Measurements from ENCODE around the gene NUPR1.
"Not testable (repeated sequence)": the region's sequence is repeated elsewhere in the genome, so short reads cannot be mapped to it uniquely, and the experiment has no call there.

NUPR1 gene

DNA sequence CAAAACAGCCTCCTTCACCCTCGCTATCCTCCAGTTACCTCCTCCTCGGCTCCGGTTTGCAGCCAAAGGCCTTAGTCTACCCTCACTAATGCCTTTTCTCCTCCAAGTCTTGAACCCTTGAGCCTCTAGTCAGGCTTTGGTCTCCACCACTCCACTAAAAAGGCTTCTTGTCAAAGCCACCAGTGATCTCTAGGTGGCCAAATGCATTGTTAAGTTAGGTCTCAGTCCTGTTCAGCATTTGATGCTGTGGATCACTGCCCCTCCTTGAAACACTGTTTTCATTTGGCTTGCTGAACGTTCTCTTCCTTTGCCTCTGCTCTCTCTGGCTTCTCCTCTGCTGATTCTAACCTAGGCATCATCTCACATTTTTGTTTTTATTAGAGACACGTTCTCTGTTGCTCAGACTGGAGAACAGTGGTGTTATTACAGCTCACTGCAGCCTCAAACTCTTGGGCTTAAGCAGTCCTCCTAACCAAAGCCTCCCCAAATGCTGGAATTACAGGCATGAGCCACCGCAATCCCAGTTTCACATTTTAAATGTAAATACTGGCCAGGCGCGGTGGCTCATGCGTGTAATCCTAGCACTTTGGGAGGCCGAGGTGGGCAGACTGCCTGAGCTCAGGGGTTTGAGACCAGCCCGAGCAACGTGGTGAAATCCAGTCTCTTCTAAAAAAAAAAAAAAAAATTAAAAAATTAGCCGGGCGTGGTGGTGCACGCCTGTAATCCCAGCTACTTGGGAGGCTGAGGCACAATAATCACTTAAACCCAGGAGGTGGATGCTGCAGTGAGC, 16.1 kb upstream of the NUPR1 start:
- DNase-seq = no peak

DNA sequence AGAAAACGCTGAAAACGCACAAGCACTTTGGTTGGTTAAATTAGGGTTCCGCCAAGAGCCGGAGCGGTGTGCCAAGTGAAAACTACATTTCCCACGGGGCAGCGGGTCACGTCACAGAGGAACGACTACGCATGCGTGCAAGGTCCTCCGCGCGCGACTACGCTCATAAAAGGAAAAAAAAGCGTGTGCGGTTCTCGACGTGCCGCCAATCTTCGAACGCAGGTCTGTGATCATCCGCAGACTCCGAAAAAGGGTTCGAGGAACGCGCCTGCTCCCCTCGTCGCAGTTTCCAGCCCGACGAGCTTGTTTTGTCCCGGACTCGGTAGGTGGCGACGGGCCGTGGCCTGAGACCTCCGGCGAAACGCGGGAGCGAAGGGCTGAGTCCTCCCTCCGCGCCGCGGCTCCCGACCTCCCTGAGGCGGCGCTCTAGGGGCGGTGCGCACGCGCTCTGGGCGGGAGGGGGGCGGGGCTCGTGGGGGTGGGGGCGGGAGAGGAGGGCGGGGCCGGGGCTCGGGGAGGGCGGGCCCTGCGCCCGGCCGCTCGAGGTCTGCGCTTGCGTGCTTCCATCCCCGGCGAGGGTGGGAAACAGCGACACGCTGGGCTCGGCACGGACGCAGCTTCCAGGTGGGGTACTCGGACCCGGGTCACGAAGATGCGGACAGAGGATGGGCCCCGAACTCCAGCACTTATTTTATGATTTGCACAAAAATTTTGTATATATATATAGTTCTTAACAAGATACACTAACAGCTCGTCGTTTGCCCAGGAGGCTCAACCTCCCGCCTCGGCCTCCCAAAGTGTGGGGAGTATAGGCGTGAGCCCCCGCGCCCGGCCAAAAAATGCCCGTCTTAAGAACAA, 15.2 kb upstream of the NUPR1 start, which contains the start of gene SGF29:
Gene SGF29 (plus strand): TSS at position 145 of the 858 bp plus-strand sequence. CDS start 27,150 bp downstream, outside the sequence.
- peak; percentile 89 for DNase-seq

DNA sequence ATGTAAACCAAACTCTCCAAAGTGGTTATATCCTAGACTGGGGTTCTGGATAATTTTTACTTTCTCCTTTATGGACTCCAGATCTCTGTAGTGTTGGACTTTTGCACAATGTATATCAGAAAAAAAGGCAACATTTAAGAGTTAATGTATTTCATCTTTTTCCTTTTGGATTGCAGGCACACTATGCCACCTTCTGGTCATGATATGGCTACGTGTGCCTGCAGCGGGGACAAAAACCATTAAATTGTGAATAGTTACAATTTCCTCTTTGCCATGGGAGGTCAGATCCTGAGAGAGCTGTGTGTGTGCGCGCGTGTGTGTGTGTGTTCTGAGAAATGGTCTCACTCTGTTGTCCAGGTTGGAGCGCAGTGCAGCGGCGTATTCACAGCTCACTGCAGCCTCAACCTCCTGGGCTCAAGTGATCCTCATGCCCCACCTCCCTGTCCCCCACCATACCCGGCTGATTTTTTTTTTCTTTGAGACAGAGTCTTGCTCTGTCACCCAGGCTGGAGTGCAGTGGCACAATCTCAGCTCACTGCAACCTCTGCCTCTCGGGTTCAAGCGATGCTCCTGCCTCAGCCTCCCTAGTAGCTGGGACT, 10.6 kb upstream of the NUPR1 start:
- no peak for DNase-seq

DNA sequence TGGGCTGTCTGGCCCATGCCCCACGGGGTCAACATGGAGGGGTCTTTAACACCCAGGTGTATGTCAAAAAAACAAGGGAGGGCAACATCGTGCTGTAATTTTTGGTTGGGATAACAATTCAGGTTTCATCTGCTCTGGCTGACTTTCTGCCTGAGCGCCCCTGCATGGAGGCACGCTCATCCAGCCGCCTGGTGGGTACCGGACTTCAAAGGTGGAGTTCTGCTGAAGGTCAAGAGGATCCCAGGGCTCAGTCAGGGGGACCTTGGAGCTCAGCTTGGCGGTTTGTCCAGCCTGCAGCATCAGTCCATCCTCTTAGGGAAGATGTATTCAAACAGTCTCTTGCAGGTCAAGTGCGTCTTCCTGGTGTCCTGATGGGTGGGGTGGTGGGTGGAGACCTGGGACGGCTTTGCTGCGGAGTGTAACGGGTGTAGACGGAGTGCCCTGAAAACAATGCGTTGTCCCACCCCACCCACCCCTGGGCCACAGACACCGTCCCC, 9.6 kb upstream of the NUPR1 start:
- no peak for DNase-seq

DNA sequence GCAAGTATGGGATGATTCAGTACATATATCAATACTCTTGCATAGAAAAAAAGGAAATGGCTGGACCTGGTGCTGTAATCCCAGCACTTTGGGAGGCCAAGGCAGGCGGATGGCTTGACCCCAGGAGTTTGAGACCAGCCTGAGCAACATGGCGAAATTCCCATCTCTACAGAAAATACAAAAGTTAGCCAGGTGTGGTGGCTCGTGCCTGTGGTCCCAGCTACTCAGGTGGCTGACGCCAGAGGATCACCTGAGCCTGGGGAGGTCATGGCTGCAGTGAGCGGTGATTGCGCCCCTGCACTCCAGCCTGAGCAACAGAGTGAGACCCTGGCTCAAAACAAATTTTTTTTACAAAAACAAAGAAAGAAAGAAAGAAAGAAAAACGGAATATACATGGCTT, 7.9 kb upstream of the NUPR1 start:
- DNase-seq = no peak

DNA sequence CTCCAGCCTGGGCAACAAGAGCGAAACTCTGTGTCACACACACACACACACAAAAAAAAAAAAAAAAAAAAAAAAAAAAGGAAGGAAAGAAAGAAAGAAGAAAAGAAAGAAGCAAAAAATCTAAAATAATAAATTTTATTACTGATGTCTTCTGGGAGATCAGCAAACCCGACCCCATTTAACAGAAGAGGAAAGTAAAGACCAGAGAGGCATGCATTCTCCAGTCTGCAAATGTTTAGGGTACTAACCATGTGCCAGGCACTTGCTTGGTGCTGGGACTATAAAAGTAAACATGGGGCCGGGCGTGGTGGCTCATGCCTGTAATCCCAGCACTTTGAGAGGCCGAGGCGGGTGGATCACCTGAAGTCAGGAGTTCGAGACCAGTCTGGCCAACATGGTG, 7.2 kb upstream of the NUPR1 start:
- DNase-seq = not testable (repeated sequence)

DNA sequence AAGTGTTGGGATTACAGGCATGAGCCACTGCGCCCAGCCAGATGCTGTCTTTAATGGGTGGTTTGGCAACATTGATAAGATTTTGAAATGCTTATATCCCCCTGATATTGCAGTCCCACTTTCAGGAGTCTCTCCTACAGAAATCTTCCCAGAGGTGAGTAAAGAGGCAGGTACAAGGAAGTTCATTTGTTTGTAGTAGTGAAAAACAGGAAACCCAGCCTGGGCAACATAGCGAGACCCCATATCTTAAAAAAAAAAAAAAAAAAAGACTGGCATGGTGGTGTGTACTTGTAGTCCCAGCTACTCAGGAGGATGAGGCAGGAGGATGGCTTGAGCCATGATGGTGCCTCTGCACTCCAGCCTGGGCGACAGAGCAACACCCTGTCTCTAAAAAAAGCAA, 6.2 kb upstream of the NUPR1 start:
- no peak for DNase-seq

DNA sequence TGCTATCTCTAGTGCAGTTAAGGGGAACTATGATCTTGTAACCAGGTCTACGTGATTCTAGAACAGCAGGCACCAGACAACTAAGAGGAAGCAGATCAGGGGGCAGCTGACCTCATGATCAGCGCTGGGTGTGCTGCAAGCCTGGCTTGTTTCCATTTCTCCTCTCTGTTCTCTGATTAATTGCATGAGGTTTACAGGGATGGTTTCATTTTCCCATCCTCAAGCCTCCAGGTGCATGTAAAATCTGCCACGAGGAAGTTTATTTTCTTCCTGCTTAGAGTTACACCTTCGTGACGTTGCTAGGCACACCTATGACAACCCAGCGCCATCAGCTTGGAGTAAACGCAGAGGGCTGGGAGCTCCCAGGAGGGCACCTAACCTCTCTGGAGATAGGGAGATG, 4.3 kb upstream of the NUPR1 start:
- DNase-seq = no peak

DNA sequence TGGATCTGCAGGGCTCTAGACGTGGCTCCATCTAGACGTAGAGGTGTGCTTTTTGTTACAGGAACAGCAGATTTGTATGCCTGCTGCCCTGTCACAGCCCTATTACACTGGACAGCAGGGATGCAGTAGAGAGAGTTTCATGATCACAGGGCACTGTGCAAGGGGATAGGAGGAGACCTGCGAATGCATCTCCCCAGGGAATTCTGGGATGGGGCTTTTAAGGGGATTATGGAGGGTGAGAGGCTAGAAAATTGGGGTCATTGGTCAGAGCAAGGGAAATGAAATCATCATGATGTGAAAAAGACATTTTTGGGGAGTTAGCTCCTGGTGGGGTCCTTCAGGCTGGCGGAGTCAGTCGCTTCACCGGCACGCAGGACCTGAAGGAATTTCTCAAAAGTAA, 3.9 kb upstream of the NUPR1 start:
- DNase-seq = no peak

DNA sequence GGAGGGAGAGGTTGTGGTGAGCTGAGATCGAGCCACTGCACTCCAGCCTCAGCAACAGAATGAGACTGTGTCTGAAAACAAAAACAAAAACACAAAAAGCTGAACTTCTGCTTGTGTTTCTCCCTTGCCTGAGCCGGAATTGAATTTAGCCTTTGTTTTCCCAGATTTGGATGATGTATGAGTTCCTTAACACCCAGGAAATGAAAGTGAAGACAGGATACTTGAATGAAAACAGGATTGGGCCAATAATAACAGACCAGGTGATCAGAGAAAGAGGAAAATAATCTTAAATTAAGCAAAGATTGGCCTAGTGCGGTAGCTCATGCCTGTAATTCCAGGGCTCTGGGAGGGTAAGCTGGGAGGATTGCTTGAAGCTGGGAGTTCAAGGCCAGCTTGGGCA, 1.6 kb upstream of the NUPR1 start:
- no peak for DNase-seq

DNA sequence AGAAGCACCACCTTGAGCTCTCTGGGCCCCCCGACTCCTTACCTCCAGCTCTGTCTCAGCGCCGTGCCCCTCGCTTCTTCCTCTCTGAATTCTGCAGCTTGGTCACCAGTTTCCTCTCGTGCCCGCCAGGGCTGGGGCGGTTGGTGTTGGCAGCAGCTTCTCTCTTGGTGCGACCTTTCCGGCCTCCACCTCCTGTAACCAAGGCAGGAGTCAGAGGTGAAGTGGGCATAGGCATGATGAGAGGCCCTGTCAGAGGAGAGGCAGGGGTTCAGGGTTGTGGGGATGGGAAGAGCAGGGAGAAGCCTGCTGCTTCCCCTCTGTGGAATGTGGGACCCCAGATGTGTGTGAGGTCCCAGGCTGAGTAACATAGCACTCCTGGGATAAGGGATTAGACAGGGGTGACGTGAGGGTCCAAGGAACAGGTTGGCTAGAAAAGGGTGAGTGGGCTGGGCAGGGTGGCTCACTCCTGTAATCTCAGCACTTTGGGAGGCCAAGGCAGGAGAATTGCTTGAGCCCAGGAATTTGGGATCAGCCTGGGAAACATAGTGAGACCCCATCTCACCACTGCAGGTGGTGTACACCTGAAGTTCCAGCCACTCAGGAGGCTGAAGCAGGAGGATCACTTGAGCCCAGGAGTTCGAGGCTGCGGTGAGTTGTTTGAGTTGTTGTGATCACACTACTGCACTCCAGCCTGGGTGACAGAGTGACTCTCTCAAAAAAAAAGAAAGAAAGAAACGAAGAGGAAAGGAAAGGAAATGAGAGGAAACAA, 626 bp downstream of the NUPR1 start:
- no peak for DNase-seq

DNA sequence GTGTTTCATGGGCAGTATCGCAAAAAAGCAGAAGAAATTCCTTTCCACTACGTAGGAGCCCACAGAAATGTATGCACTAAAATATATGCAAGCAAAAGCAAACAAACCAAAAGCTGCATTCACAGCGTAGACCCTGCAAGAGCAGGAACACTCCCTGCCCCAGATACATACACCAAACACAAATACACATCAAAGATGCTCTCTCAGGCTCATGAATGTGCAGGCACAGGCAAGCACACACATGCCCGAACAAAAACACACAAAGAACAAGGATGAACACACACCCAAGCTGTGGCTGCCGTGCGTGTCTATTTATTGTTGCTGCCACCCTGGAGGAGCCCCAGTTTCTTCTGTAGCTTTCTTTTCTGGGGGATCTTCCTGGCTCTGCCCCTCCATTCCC, 1.7 kb downstream of the NUPR1 start:
- no peak for DNase-seq

DNA sequence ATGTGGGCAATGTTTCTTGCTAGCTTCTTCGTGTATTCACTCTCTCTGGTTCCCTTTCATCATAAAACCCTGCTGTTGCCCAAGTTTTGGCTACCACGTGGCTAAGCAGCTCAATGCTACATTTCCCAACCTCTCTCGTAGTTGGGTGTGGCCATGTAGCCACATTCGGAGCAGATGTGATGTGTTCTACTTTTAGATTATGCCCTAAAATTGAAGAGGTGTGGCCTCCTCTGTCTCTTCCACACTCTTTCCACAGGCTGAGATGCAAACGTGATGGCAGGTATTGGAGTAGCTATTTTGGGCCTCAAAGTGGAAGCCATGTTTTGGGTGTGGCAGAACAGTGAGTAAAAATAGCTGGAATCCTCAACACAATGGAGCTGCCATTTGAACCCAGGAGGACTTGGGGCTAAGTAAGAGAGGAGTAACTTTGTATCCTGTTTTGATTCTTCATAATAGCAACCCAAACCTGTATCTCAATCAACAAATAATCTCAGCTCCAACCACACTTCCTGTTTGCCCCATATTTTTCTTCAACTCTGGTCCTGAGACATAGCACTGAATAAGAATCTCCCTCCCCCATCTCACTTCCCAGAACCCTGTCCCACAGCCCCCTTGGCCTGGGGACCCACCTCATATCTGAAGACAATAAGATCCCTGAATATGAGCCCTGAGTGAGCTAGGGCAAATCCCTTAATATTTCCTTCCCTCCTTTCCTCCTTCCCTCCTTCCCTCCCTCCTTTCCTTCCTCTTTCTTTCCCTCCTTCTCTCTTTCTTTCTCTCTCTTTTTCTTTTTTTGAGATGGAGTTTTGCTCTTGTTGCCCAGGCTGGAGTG, 4.0 kb downstream of the NUPR1 start:
- no peak for DNase-seq

DNA sequence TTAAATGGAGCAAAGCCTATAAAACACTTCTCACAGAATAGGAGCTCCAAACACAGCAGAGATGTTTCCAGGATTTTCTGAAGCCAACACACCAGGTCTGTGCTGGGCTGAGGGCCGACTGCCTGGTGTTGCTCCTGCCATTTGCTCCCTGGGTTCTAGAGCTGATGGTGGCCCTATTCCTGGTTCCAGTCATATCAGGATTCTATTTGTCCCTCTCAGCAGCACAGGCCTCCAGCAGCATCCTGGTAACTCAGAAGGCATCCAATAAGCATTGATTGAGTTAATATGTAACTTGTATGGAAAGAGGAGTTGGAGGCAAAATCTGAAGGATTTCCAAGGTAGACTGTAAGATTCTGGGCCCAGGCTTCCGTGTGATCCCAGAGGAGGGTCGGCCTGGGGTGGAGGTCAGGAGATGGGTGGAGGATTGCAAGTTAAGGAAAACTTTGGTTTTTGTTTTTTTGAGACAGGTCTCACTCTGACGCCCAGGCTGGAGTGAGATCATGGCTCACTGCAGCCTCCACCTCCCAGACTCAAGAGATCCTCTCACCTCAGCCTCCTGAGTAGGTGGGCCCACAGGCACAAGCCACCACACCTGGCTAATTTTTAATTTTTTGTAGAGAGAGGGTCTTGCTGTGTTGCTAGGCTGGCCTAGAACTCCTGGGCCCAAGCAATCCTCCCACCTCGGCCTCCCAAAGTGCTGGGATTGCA, 5.7 kb downstream of the NUPR1 start:
- DNase-seq = no peak

DNA sequence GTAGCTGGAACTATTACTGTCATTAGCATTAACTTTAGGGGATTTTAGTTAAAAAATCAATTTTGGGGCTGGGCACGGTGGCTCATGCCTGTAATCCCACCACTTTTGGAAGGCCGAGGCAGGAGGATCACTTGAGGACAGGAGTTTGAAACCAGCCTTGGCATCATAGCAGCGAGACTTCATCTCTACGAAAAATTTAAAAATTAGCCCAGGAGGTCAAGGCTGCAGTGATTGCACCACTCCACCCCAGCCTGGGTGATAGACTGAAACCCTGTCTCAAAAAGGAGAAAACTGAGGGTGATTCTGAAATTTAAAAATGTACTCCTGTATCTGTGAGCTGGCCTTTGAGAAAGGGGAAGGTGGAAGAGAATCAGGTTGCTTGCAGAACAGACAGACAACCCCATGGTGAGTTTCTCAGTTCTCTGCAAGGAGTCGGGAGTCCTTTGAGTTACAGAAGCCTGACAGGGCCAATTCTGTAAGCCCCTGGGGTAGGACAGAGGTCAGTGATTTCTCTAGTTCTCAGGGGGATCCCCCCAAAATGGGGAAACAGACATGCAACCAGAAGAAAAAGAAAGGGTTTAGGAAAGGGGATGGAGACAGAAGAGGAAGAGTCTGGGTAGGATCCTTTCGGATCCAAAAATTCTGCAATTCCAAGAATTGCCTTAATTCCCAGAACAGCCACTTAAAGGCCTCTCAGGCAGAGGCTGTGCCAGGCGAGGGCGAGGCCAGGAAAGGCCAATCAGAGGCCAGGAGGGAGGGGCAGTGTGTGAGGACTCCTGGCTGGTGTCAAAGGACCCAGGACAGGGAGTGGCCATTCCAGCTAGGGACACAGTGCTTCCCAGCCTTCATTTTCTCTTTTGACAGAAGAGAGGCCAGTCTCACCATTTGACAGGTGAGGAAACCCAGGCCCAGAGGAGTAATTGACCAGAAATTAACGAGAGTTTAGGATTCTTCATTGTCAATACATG, 6.7 kb downstream of the NUPR1 start:
- DNase-seq = no peak

DNA sequence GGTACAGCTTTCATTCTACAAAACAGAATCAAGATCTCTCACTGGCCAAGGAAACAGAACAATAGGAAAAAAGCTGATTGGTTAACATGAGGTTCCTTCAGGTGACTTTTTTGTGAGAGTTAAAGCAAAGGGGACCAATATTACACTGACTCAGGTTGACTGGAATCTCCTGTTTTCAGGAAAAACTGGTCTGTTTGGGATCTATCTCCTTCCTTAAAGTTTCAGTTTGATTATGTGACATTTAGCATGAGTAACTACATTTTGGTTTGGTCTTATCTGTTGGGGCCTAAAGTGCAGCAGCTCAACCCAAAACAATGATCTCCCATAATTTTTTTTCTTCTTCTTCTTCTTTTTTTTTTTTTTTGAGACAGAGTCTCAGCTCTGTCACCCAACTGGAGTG, 9.7 kb downstream of the NUPR1 start:
- DNase-seq = no peak

DNA sequence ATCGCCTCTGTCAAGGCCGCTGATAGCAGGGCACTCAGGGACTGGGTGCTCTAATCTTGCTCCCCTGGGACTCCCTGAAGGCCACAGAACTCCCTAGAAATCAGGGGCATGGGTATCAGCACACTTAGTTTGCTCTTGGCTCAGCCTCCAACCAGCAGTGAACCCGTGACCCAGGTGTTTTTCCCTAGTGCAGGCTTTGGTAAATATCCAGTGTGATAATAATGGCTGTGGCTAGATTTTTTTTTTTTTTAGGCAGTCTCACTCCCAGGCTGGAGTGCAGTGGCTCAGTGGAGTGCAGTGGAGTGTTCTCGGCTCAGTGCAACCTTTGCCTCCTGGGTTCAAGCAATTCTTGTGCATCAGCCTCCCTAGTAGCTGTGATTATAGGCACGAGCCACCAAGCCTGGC, 10.3 kb downstream of the NUPR1 start:
- no peak for DNase-seq

DNA sequence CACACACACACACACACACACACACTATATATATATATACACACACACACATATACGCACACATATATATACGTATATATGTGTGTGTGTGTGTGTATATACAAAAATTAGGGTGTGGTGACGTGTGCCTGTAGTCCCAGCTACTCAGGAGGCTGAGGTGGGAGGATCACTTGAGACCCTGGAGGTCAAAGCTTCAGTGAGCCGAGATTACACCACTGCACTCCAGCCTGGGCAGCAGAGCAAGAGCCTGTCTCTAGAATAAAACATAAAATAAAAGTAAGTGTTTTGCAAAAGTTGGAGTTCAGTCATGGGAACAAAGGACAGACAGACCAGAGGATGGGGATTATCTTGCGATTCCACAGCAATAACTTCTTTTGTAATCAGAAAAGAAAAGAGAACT, 10.8 kb downstream of the NUPR1 start:
- DNase-seq = no peak

DNA sequence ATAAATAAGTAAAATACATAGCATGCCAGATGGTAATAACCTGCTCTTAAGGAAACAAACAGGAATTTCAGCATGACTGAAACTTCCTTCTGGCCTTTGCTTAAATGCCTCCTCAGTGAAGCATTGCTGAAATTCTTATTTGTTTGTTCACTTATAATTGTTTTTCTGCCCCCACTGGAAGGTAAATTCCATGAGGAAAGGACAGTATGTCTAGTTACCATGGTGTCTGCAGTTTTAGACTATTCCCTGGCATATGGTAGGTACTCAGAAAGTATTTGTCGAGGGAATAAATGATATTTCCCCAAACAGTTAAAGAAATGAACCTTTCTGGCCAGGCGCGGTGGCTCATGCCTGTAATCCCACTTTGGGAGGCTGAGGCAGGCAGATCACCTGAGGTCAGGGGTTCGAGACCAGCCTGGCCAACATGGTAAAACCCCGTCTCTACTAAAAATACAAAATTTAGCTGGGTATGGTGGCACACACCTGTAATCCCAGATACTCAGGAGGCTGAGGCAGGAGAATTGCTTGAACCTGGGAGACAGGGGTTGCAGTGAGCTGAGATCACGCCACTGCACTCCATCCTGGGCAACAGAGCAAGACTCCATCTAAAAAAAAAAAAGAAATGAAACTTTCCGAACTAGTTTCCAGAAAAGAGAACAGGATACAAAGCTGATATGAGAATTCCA, 11.5 kb downstream of the NUPR1 start:
- not testable (repeated sequence) for DNase-seq
